Renal pelvis (tissue), 12 donors: ENCODE results near the gene KRT13. TPM values are rescaled to one million over a fixed set of nuclear protein-coding genes. Genes with fewer than 3 reads are reported as not detected.
"Not testable (repeated sequence)": the region's sequence is repeated elsewhere in the genome, so short reads cannot be mapped to it uniquely, and the experiment has no call there.

Experiments
- DNase-seq: peaks from one replicate; pipeline ENCODE4 v3.0.0-alpha.2; 2013
- long read RNA-seq, 16 experiments: transcript quantifications; one replicate each; lab custom pipeline, GENCODE V29; 2026
- polyA plus RNA-seq, 3 donors: library from polyadenylated mRNA; unstranded; fragments of 120-200 nt; gene quantifications; one replicate each; pipeline ENCODE4 v1.2.1, GENCODE V29; 2013; ENCODE audit not compliant: insufficient read length in 3 of 3

The KRT13 gene
- 1 to 10 TPM in 2 of 3 donors, under 1 TPM in 1; 0.47 to 2.8 (median 1.4) TPM for polyA plus RNA-seq
- long read RNA-seq, donor 1 = 0 reads
- long read RNA-seq, donor 2, partial matches to known transcripts = 0 of 1 reads
- long read RNA-seq, donor 2, other reads (novel, unspliced or antisense) = 0 of 1 reads
- long read RNA-seq, donor 3 = 0 reads
- long read RNA-seq, donor 4, partial matches to known transcripts = 0 of 2 reads
- long read RNA-seq, donor 4, other reads (novel, unspliced or antisense) = 0 of 2 reads
- long read RNA-seq, donor 5 = 0 reads
- long read RNA-seq, donor 6 = 0 reads
- long read RNA-seq, donor 7, partial matches to known transcripts = 0 of 5 reads
- long read RNA-seq, donor 7, other reads (novel, unspliced or antisense) = 0 of 5 reads
- long read RNA-seq, donor 8, partial matches to known transcripts = 12 of 12 reads
- long read RNA-seq, donor 8, other reads (novel, unspliced or antisense) = 0 of 12 reads
- long read RNA-seq, donor 9 = 0 reads
- long read RNA-seq, donor 10 = 0 reads
- long read RNA-seq, donor 11 = 0 reads
- long read RNA-seq, donor 12, partial matches to known transcripts = 0 of 1 reads
- long read RNA-seq, donor 12, other reads (novel, unspliced or antisense) = 0 of 1 reads
- long read RNA-seq, donor 13 = 0 reads
- long read RNA-seq, donor 14 = 0 reads
- long read RNA-seq, donor 15 = 0 reads
- long read RNA-seq, donor 16 = 0 reads

DNA sequence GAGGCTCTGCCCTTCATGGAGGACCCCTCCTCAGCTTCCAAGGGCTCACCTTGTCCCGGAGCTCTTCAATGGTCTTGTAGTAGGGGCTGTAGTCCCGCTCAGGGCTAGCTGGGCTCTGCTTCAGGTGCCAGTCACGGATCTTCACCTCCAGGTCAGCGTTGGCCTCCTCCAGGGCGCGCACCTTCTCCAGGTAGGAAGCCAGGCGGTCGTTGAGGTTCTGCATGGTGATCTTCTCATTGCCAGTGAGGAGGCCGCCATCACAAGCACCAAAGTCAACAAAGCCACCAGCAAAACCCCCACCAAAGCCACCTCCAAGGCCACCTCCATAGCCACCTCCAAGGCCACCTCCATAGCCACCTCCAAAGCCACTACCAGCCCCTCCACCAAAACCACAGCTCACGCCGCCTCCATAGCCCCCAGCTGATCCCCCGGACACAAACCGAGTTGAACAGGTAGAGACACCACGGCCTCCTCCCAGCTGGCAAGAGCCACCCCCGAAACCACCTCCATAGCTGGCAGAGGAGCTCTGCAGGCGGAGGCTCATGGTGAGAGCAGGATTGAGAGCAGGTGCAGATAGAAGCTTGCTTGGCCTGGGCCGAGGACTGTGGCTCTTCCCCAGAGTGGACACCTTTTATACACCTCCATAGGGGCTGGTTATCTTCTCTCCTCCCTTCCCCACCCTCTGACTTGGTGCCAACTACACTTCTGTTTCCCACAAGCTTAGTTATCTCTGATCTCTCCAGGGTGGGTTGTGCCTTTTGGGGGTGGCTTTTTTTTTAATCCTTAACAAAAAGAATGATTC, at the start of gene KRT13:
Gene KRT13 (minus strand): TSS at position 606 of the 802 bp plus-strand sequence. CDS start 62 bp downstream, at position 544.
- DNase-seq = no peak

DNA sequence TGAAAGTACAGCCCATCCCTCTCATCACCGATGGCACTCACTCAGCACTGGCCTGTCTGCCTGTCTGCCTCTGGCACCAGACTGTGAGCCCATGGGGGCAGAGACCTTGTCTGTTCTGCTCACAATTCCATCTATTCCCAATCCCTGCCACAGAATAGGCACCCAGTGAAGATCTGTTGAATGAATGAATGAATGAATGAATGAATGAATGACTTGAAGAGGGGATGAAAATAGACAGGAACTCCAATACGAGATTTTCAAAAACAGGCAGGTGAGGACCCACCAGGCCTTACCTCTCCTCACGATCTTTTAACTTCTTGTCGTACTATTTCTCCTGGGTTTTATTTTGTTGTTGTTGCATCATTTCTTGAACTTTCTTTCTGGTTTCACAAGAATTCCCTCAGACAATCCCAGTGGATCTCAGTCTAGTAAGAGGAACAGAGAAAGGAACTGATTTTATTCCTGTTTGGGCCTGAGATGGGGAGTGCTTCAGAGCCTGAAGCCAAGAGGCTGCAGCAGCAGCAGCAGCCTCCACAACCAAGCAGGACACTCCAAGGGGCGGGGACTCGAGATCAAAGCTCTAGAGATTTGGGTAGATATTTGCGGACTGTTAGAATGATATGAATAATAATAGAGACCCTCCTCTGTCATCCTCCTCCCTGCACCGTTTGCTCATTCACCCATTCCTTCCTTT, 48.7 kb upstream of the KRT13 start:
- no peak for DNase-seq

DNA sequence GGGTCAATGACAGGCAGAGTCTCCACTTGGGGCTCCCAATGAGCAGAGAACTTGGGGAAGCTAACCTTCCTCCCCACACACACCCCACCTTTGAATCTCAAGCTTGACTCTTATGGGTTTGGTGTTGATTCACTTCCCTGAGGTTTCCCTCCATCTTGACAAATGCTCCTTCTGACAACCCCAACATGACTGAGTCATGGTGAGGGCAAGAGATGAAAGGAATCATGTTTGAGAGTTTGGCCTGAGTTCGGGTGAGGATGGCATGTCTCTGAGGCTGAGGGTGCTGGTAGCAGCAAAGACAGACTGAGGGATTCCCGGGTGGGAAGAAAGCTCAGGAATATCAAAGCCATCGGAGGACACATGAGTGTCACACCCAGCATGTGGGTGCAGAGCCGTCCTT, 47.8 kb upstream of the KRT13 start:
- no peak for DNase-seq

DNA sequence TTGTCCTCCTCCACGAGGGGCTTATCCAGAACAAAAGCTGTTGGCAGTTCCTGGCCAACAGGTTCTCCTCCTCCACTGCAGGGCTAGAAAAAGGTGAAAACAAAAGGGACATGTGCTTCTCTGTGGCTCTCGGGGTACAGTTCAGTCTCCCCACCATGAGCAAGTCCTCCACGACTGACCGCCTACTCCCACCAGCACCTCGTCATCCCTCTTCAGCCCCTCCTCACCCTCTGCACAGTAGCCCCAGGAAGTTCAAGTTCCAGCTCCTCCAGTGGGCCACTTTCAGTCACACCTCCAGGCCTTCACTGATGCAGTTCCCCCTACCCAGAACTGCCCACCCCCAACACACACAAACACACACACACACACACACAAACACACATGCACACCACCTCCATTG, 47.0 kb upstream of the KRT13 start:
- DNase-seq = no peak

DNA sequence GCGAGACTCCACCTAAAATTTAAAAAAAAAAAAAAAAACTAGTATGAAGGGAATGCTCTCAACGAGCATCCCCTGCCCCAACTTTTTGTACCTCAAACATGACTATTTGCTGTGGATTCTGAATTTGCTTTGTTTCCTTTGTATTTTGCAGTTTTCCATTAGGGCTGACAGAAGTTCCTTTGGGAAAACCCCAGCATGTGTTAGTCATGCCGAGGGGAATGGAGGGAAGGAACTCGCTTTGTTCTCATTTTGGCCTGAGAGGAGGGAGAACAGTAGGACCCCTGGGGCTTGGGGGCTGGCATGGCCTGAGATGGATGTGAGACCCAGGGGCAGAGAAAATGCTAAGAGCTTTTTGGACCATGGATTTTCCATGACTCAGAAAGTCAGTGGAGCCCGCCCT, 46.0 kb upstream of the KRT13 start:
- no peak for DNase-seq

DNA sequence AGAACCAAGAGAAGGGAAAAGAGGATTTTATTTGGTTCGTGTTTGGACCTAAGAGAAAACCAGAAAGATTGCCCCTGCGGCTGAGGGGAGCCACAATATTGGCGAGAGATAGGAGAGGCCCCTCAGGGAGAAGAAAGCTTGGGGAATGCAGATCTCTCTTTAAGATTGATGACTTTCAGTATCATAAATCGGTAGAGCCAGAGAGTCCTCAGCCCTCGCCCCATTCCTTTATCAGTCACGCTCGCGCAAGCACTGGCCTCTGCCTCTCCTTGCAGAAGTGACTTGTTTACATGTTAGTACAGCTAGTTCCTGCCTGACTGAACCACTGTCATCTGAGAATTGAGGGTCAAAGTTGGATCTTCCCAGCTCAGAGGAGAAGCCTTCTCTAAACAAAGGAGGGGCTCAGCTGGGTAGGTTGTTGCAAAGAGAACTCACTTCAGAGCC, 44.2 kb upstream of the KRT13 start:
- peak; percentile 54 for DNase-seq

DNA sequence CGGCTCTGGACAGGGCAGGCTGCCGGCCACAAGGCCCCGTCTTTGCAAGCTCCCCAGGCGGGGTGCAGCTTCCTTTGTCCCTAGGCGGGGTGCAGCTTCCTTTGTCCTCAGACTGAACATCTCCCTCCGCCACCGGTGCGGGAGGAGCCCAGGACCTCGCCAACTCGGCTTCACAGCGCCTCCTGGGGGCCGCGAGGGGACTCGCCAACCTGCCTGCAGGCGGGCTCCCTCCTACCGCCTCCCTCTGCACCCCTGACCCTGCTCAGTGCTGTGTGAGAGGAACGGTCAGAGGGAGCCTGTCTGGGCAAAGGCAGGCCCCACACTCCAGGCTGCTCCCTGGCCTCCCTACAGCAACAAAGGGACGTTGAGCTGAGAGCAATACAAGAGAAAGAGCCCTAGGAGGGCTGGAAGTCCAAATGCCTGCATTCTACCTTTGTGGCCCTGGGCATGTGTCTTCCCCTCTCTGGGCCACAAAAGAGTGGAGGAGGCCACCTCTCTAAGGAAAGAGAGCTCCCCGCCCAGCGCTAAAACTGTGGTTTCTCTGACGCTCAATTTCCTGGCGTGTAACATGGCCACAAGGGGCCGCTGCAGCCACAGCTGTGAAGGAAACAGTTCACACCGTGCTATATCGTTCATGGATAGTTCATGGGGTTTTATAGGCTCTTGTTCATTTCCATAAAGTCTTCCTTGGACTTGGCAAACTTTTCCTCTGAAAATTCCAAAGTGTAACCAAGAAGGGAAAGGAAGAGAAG, 43.6 kb upstream of the KRT13 start:
- peak; percentile 87 for DNase-seq

DNA sequence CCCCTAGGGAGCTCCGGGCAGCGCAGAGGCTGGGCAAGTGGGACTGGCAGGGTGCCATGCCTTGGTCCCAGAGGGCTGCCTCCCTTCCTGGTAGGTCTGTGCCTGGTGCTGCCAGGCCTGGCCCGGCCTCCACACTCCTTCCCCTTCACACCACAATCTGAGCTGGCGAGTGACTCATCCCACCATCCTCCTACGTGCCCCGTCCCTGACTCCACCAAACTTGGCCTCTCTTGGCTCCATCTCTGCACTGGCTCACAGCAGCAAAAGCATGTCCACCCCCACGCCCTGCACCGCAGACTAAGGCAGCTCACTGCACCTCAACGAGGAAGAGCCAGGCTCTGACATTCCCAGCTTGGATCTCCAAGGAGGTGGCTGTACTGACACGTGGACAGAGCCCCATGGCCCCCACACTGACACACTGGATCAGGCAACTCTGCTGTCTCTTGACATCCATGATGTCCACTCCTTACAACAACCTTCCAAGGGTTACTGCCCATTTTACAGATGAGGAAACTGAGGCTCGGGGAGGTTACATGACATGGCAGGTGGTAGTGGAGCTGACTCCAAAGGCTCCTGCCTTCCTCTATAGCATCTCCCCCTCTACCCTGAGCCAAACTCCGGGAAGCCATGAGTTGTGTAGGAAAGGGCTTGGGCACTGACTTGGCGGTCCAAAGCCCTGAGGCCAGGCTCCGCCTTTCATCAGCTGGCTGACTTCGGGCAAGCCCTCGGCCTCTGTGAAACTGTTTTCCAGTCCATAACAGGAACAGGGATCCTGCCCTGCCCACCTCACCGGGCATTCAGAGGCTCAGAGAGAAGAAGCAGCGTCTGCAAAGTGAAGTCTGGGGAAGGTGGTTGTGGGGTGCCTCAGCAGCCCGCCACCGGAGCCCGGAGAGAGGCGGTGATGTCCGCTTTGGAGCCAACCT, 42.8 kb upstream of the KRT13 start:
- DNase-seq = no peak

DNA sequence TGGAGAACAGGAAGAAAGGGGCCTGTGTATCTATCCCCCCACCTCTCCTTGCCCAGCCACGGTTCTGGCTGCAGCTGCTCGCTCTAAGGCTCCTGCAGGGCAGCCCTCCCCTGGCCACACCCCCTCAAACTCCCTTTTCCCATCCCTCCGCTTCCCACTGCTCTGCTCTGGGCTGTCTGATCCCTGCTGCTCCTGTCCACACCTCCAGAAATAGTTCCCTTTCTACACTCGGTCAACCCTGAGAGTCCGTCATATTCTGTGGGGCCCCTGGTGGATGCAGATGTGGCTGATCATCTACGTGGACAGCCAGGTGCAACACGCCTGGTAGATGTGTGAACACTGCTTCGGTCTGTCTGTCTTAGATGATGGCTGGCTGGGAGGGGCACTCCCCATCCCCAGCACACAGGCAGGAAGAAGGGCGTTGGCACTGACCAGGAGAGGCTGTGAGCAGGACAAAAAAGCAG, 42.0 kb upstream of the KRT13 start:
- DNase-seq = no peak

DNA sequence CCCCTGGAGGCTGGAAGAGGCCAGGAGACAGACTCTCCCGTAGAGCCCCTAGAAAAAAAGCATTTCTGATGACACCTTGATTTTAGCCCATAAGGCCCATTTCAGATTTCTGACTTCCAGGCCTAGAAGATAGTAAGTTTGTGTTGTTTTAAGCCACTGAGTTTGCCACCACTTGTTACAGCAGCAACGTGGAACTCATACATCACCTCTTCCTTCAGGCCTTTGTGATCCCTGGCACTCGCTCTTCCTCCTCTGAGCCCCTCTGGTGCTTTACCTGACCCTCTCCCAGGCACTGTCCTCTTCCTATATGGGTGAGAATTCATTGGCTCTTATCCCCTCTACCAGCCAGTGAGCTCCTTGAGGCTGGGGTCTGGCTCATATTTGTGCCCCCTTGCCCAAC, 41.4 kb upstream of the KRT13 start:
- no peak for DNase-seq

DNA sequence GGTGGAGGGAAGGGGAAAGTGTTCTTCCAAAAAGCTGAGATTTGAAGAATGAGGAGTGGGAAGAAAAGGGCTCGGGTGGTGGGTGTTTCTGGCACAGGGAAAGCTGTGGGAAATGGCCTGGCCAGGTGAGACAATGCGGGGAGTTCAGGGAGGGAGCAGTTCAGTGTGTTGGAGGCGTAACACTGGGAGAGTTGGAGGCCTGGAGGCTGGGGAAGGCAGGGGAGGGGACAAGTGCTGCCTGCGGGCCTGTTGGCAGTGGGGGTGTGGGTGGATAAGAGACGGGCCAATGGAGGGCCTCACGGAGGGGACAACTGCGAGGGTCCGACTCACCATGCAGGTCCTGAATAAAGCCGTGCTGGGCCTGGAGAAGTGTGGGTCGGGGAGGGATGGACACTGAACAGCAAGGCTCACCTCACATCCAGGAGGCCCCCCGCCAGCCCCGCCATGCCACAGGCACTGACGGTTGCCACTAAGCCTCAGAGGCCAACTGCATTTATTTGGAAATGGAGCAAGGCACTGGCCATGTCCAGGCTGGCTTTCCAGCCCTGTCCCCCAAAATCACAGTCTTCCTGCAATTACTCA, 40.5 kb upstream of the KRT13 start:
- DNase-seq = no peak

DNA sequence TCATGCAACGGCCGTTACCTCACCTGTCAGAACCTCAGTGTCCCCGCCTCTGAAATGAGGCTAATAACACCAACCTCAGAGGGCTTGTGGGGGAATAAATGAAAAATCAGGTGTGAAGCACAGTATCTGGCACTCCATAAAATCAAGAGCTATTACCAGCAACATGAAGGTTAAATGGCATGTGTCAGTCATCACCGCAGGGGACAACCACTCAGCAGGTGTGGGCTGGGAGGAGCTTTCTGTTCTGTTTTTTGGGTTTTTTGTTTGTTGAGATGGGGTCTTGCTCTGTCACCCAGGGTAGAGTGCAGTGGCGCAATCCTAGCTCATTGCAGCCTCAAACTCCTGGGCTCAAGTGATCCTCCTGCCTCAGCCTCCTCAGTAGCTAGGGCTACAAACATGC, 39.5 kb upstream of the KRT13 start:
- DNase-seq = no peak

DNA sequence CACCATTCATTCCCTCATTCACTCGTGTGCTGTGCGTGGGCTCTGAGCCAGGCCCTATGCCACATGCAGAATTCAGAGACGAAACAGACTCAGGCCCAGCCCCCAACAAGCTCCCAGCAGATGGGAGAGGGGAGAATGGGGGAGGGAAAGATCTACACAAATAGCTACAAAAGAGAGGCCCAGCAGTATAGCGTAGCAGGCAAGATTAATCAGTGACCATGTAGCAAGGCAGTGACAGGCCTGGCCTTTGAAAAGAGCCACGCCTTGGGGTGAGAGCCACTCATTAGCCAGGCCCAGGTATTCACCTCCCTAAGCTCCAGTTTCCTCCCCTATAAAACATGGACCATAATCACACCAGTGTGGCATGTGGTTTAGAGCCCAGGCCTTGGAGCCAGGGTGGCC, 39.1 kb upstream of the KRT13 start:
- DNase-seq = peak; percentile 62

DNA sequence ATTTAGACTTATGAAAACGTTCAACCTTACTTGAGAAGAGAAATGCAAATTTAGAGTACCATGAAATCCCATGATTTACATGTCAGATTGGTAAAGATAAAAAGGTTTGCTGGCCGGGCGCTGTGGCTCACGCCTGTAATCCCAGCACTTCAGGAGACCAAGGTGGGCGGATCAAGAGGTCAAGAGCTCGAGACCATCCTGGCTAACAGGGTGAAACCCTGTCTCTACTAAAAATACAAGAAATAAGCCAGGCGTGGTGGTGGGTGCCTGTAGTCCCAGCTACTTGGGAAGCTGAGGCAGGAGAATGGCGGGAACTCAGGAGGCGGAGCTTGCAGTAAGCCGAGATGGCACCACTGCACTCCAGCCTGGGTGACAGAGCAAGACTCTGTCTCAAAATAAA, 37.4 kb upstream of the KRT13 start:
- DNase-seq = not testable (repeated sequence)

DNA sequence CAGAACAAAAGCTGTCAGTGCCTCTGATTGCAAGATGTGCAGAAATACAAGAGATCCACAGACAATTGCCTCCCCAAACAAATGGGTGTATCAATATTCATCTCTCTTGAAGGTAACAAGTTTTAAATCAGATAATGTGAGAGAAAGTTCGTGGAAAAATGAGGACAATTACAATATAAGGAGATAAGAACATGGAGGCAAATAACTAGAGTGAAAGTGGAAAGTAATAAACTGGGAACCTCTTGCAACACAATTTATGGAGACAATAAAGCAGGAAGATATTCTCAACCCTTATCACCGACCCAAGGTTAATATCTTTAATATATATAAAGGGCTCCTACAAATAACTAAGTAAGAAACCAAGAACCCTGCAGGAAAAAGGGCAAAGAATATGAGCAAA, 36.9 kb upstream of the KRT13 start:
- no peak for DNase-seq

DNA sequence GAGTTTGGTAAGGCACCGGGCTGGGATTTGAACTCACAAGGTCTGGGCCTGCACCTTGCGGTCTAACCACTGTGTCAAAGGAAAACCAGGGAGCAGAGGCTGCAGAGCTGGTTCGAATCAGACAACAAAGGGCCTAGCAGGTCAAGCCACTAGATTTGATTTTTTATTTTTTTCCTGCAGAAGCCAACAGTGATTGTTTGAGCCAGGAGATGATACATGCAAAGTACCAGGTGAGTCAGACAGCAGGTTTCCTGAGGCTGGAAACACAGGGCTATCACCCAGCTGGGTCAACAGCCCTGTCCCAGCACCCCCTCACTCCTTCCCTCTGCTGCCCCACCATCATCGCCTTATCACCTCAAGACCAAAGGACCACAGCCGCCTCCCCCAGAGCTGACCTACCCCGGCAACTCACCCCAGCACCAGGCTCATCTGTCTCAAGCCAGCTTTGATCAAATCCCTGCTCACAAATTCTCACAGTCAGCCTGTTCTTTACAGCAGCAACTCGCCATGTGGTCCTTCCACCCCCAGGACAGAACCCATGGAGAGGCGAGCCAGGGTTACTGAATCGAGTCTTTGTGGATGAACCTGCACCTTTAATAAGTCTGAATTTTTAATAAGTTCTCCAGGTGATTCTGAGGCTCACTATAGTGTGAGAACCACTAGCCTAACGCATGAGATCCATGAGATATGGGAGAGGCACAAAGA, 35.7 kb upstream of the KRT13 start:
- DNase-seq = no peak

DNA sequence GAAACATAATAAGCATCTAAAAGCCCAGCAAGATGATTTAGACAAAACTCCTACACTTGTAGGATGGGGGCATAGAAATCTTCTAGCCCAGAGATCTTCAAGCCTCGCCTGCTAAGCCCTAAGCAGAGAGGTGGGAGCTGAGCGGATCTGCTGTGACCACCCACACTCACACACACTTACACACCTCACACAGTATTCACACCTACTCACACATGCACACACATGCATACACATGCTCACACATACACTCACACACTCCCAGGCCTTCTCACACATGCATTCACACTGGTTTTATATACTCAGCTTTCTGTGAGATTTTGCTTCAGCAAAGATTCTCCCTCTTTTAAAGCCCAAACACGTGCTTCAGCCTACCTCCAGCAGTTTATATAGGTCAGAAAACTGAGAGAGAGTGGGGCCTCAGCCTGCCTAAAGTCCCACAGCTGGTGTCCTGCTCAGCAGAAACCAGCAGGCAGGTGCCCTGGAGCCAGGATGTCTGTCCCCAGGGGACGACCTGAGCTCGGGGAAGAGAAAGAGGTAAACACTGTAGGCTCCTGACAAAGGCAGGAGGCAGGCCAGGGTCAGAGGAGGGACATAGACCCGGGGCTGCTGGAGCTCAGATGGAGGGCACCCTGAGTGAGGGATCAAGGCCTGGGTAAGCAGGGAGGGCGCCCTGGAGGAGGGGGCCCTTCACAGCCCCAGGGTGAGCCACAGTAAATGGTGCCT, 34.7 kb upstream of the KRT13 start:
- DNase-seq = no peak

DNA sequence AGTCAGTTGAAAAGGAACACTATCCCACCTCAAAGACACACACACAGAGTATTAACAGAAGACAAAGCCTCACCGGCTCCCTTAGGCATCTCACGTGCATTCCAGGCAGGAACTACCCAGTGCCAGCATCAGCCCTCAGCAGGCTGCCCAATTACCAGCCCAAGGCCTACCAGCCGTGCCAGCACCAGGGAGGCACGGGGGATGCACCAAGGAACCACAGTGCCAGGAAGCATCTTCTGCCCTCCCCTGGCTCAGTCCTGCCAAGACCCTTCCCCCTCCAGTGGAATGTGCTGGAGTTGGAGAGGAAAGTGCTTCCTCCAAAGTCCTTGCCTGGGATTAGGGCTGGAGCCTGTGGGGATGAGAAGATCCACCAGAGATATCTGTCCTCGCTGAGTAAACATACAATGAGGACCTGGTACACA, 33.7 kb upstream of the KRT13 start:
- DNase-seq = no peak
